Embryonic facial prominence (tissue), 1 donor: ENCODE data around the gene TMEM131L.
A peak's percentile ranks its signal among the peaks of the same experiment; 100 is the strongest.
"Not testable (repeated sequence)": the region's sequence is repeated elsewhere in the genome, so short reads cannot be mapped to it uniquely, and the experiment has no call there.

Source experiments
- DNase-seq: peaks from one replicate; pipeline ENCODE4 v3.0.0-alpha.2; 2016; ENCODE audit errors: extremely low spot score

The TMEM131L gene

GRCh38 chr4:153573221-153573620 is 107.1 kb downstream of the TMEM131L start:
- DNase-seq = no peak

GRCh38 chr4:153573881-153574802 is 108.0 kb downstream of the TMEM131L start:
- peak; percentile 58 for DNase-seq

- DNase-seq = no peak
Measured at GRCh38 chr4:153576443-153576774, 110.2 kb downstream of the TMEM131L start.

- no peak for DNase-seq
Measured at GRCh38 chr4:153577053-153577452, 110.9 kb downstream of the TMEM131L start.

GRCh38 chr4:153579410-153579809 is 113.2 kb downstream of the TMEM131L start:
- no peak for DNase-seq

- DNase-seq = no peak
Measured at GRCh38 chr4:153579872-153580271, 113.7 kb downstream of the TMEM131L start.

- DNase-seq = no peak
Measured at GRCh38 chr4:153582954-153583702, 117.0 kb downstream of the TMEM131L start.

GRCh38 chr4:153585026-153585425 is 118.9 kb downstream of the TMEM131L start:
- no peak for DNase-seq

GRCh38 chr4:153589703-153590595 is 123.8 kb downstream of the TMEM131L start:
- no peak for DNase-seq

- DNase-seq = no peak
Measured at GRCh38 chr4:153591441-153591840, 125.3 kb downstream of the TMEM131L start.

GRCh38 chr4:153592064-153592463 is 125.9 kb downstream of the TMEM131L start:
- DNase-seq = no peak

GRCh38 chr4:153593161-153593560 is 127.0 kb downstream of the TMEM131L start:
- no peak for DNase-seq

GRCh38 chr4:153594210-153594609 is 128.1 kb downstream of the TMEM131L start:
- DNase-seq = no peak

- DNase-seq = no peak
Measured at GRCh38 chr4:153595894-153596601, 129.9 kb downstream of the TMEM131L start.

GRCh38 chr4:153602758-153603157 is 136.6 kb downstream of the TMEM131L start:
- no peak for DNase-seq

GRCh38 chr4:153603258-153603657 is 137.1 kb downstream of the TMEM131L start:
- DNase-seq = no peak

GRCh38 chr4:153603835-153604234 is 137.7 kb downstream of the TMEM131L start:
- DNase-seq = no peak

GRCh38 chr4:153609070-153609469 is 142.9 kb downstream of the TMEM131L start:
- not testable (repeated sequence) for DNase-seq

- DNase-seq = no peak
Measured at GRCh38 chr4:153610623-153611376, 144.6 kb downstream of the TMEM131L start.

GRCh38 chr4:153611679-153612078 is 145.5 kb downstream of the TMEM131L start:
- DNase-seq = no peak
